Tibial artery (tissue), 4 donors: Measurements from ENCODE around the gene FAR2.

Source experiments
- DNase-seq, 2 donors: peaks; one replicate each; pipeline ENCODE4 v3.0.0-alpha.2; 2019
- H3K27ac ChIP-seq, 2 donors: fragments of 200-600 bp; sonication (generic) in 1 of 2; 1 replicate in 1 of 2; 2 replicates in 1 of 2; pipeline ENCODE4 v1.5.1; 2018 to 2019; ENCODE audit warnings: mild to moderate bottlenecking in 1 of 2
- H3K27me3 ChIP-seq, 2 donors: fragments of 200-600 bp; sonication (generic) in 1 of 2; one replicate each; pipeline versions ENCODE4 v1.5.1 to v1.6.0; 2016 to 2019
- H3K36me3 ChIP-seq, 3 donors: fragments of 200-600 bp; sonication (generic) in 2 of 3; one replicate each; pipeline ENCODE4 v1.5.1; 2016 to 2019; ENCODE audit warnings: mild to moderate bottlenecking in 2 of 3
- H3K4me1 ChIP-seq, 4 donors: fragments of 200-600 bp; sonication (generic) in 2 of 4; 1 replicate in 3 of 4; 2 replicates in 1 of 4; pipeline ENCODE4 v1.5.1; 2016 to 2019
- H3K4me3 ChIP-seq, 2 donors: fragments of 200-600 bp; sonication (generic) in 1 of 2; 1 replicate in 1 of 2; 2 replicates in 1 of 2; pipeline ENCODE4 v1.5.1; 2018 to 2019; ENCODE audit warnings: mild to moderate bottlenecking in 2 of 2
- H3K9me3 ChIP-seq, 3 donors: fragments of 200-600 bp; sonication (generic) in 1 of 3; one replicate each; pipeline ENCODE4 v1.5.1; 2016 to 2019
- CTCF ChIP-seq, 2 experiments: fragments of 200-600 bp in 1 of 2; fragments of 450-650 bp in 1 of 2; IDR thresholded peaks; one replicate each; pipeline ENCODE4 v1.5.1; 2017 to 2019; ENCODE audit warnings: antibody characterized with exemption in 2 of 2, mild to moderate bottlenecking in 1 of 2, moderate library complexity in 1 of 2
- intact Hi-C: fragments of 100-400 bp; cut with DNase I; formaldehyde crosslinking; loops from one replicate; pipeline ENCODE4 v1.15.0; 2023; ENCODE audit warnings: low total_unique reads

The FAR2 gene

GRCh38 chr12:29306266-29306665 is 157.2 kb downstream of the FAR2 start:
- H3K4me3 ChIP-seq, result no peak overlapping the region
- H3K27me3 ChIP-seq, result no peaks in the 10 kb centered on the region
- H3K36me3 ChIP-seq, result no peaks in the 10 kb centered on the region
- H3K27ac ChIP-seq, result no peak overlapping the region
- no peak for DNase-seq
- TF ChIP-seq CTCF (IDR thresholded peaks at IDR 0.05), result no peak
- no peaks in the 10 kb centered on the region for H3K9me3 ChIP-seq
- intact Hi-C loops, result no loop called here
- H3K4me1 ChIP-seq, result no peaks in the 10 kb centered on the region

- intact Hi-C loops, result no loop called here
- no peak for TF ChIP-seq CTCF (IDR thresholded peaks at IDR 0.05)
- no peaks in the 10 kb centered on the region for H3K36me3 ChIP-seq
- H3K27me3 ChIP-seq, result no peaks in the 10 kb centered on the region
- no peaks in the 10 kb centered on the region for H3K4me1 ChIP-seq
- no peak overlapping the region for H3K27ac ChIP-seq
- no peaks in the 10 kb centered on the region for H3K9me3 ChIP-seq
- DNase-seq, result no peak
- H3K4me3 ChIP-seq, result no peak overlapping the region
These were observed 157.6 kb downstream of the FAR2 start for GRCh38 chr12:29306682-29307081.

GRCh38 chr12:29309320-29309902 is 160.3 kb downstream of the FAR2 start:
- Histone ChIP-seq H3K4me1 (no peaks in the 10 kb centered on the region), H3K27ac (no peak overlapping the region), H3K4me3 (no peak overlapping the region), H3K36me3 (no peaks in the 10 kb centered on the region), H3K9me3 (no peaks in the 10 kb centered on the region), H3K27me3 (no peaks in the 10 kb centered on the region)
- TF ChIP-seq CTCF (IDR thresholded peaks at IDR 0.05), result peak in 1 of 2 experiments; percentile 19
- intact Hi-C loops, result no loop called here
- no peak for DNase-seq

GRCh38 chr12:29310899-29311298 is 161.8 kb downstream of the FAR2 start:
- Histone ChIP-seq H3K9me3 (no peaks in the 10 kb centered on the region), H3K36me3 (no peaks in the 10 kb centered on the region), H3K27ac (no peak overlapping the region)

GRCh38 chr12:29314416-29314815 is 165.3 kb downstream of the FAR2 start:
- intact Hi-C loops, result no loop called here

More at GRCh38 chr12:29310899-29311298, 161.8 kb downstream of the FAR2 start:
- no peak for DNase-seq
- no peaks in the 10 kb centered on the region for H3K27me3 ChIP-seq
- intact Hi-C loops, result no loop called here
- no peak for TF ChIP-seq CTCF (IDR thresholded peaks at IDR 0.05)
- H3K4me3 ChIP-seq, result no peak overlapping the region
- no peaks in the 10 kb centered on the region for H3K4me1 ChIP-seq

More at GRCh38 chr12:29314416-29314815, 165.3 kb downstream of the FAR2 start:
- H3K27ac ChIP-seq, result no peak overlapping the region
- no peaks in the 10 kb centered on the region for H3K36me3 ChIP-seq
- no peak for TF ChIP-seq CTCF (IDR thresholded peaks at IDR 0.05)
- H3K4me3 ChIP-seq, result no peak overlapping the region
- no peak for DNase-seq
- no peaks in the 10 kb centered on the region for H3K9me3 ChIP-seq
- H3K27me3 ChIP-seq, result no peaks in the 10 kb centered on the region
- peaks cover 0 to 6% (median 0%) of the 10 kb centered on the region in 4 donors for H3K4me1 ChIP-seq
